Neutrophil (primary cell): ENCODE data around the gene SLC9B1.
"Not testable (repeated sequence)": the region's sequence is repeated elsewhere in the genome, so short reads cannot be mapped to it uniquely, and the experiment has no call there.

Source experiments
- H3K27ac ChIP-seq: fragments of 200-600 bp; sonication (generic); 2 replicates; pipeline ENCODE4 v1.5.1; 2016; ENCODE audit warnings: mild to moderate bottlenecking, moderate library complexity
- H3K27me3 ChIP-seq: fragments of 200-600 bp; sonication (generic); 2 replicates; pipeline ENCODE4 v1.6.0; 2016; ENCODE audit warnings: mild to moderate bottlenecking
- H3K36me3 ChIP-seq: fragments of 200-600 bp; sonication (generic); 2 replicates; pipeline ENCODE4 v1.5.1; 2017
- H3K4me1 ChIP-seq, 2 experiments: fragments of 200-600 bp in 1 of 2; sonication (generic) in 1 of 2; 1 replicate in 1 of 2; 2 replicates in 1 of 2; pipeline versions ENCODE4 v1.5.1 to v1.6.1; 2013 to 2016; ENCODE audit warnings: low read depth in 1 of 2, low read length in 1 of 2, mild to moderate bottlenecking in 1 of 2, moderate library complexity in 1 of 2; ENCODE audit not compliant: control insufficient read depth in 1 of 2, insufficient read depth in 1 of 2
- H3K4me3 ChIP-seq, 2 experiments: fragments of 200-600 bp in 1 of 2; sonication (generic) in 1 of 2; 1 replicate in 1 of 2; 2 replicates in 1 of 2; pipeline ENCODE4 v1.5.1; 2013 to 2016; ENCODE audit warnings: low read depth in 1 of 2, low read length in 1 of 2, mild to moderate bottlenecking in 1 of 2, moderate library complexity in 1 of 2
- H3K9me3 ChIP-seq: fragments of 200-600 bp; sonication (generic); 2 replicates; pipeline ENCODE4 v1.5.1; 2016
- TF ChIP-seq, protein P1 (sequence below): fragments of 200-600 bp; sonication (generic); IDR thresholded peaks from 2 replicates; pipeline ENCODE4 v1.5.1; 2016; ENCODE audit warnings: antibody characterized with exemption

Gene SLC9B1

GRCh38 chr4:102869569-102870197 lies 149.8 kb downstream of the SLC9B1 start:
- Histone ChIP-seq H3K4me1 (peaks cover 31 to 32% of the 10 kb centered on the region in 2 experiments), H3K36me3 (no peaks in the 10 kb centered on the region), H3K4me3 (peak overlapping the region; percentile 86 to 88), H3K27me3 (no peaks in the 10 kb centered on the region), H3K27ac (peak overlapping the region; percentile 93), H3K9me3 (no peaks in the 10 kb centered on the region)
- TF ChIP-seq, protein P1, sequence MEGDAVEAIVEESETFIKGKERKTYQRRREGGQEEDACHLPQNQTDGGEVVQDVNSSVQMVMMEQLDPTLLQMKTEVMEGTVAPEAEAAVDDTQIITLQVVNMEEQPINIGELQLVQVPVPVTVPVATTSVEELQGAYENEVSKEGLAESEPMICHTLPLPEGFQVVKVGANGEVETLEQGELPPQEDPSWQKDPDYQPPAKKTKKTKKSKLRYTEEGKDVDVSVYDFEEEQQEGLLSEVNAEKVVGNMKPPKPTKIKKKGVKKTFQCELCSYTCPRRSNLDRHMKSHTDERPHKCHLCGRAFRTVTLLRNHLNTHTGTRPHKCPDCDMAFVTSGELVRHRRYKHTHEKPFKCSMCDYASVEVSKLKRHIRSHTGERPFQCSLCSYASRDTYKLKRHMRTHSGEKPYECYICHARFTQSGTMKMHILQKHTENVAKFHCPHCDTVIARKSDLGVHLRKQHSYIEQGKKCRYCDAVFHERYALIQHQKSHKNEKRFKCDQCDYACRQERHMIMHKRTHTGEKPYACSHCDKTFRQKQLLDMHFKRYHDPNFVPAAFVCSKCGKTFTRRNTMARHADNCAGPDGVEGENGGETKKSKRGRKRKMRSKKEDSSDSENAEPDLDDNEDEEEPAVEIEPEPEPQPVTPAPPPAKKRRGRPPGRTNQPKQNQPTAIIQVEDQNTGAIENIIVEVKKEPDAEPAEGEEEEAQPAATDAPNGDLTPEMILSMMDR, result no peak

DNA sequence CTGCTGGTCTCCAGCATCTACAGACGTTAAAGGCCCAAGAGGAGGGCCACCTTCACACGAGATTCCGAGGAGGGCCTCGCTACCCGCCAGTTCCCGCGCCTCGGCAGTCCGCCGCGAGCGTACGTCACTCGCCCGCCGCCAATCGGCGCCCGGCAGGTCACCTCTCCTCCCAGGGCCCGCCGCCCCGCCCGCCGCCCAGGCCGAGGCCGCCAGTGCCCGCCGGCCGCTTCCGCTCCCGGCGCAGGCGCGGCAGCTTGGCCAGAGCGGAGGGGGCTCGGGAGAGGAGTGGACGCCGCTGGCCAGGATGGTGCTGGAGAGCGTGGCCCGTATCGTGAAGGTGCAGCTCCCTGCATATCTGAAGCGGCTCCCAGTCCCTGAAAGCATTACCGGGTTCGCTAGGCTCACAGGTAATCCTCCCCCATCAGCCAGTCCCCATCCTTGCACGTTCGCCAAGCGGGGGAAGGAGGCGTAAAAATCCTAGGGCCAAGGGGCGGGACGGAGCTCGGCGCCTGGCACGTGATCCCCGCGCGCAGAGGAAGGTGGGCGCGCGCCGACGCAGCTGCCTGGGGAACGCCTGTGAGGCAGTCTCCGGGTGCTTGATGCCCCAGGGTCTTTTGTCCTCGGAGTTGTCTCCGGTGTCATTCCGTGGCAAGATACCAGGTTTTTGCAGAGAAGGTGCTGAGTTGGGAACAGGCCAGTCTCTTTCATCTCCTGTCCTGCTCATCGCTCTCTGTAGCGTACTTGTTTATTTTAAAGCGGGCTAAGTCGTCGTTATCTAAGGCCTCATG lies 150.5 kb downstream of the SLC9B1 start, which contains the start of gene CISD2:
TSS of gene CISD2 (plus strand) at position 212 of the 788 bp plus-strand sequence. CDS start at position 305, 93 bp downstream.
- H3K9me3 ChIP-seq, result no peaks in the 10 kb centered on the region
- no peaks in the 10 kb centered on the region for H3K27me3 ChIP-seq
- H3K4me1 ChIP-seq, result peaks cover 31 to 32% of the 10 kb centered on the region in 2 experiments
- TF ChIP-seq, protein P1, result peak; percentile 36
- H3K27ac ChIP-seq, result peak within 1 kb of the TSS; percentile 93
- H3K36me3 ChIP-seq, result no peaks in the 10 kb centered on the region
- peak within 1 kb of the TSS; percentile 86 to 88 for H3K4me3 ChIP-seq

GRCh38 chr4:102868153-102868780 lies 151.2 kb downstream of the SLC9B1 start:
- H3K9me3 ChIP-seq, result no peaks in the 10 kb centered on the region
- H3K27ac ChIP-seq, result peak overlapping the region; percentile 93
- H3K4me3 ChIP-seq, result peak overlapping the region; percentile 86 to 88
- H3K27me3 ChIP-seq, result no peaks in the 10 kb centered on the region
- TF ChIP-seq, protein P1, result no peak
- no peaks in the 10 kb centered on the region for H3K36me3 ChIP-seq
- peaks cover 31 to 32% of the 10 kb centered on the region in 2 experiments for H3K4me1 ChIP-seq

- H3K4me1 ChIP-seq, result peaks cover 34 to 36% of the 10 kb centered on the region in 2 experiments
- peak overlapping the region; percentile 93 for H3K27ac ChIP-seq
- no peaks in the 10 kb centered on the region for H3K36me3 ChIP-seq
- TF ChIP-seq, protein P1, result no peak
- no peaks in the 10 kb centered on the region for H3K9me3 ChIP-seq
- no peaks in the 10 kb centered on the region for H3K27me3 ChIP-seq
- H3K4me3 ChIP-seq, result peak overlapping the region; percentile 86 to 88
These were observed 152.0 kb downstream of the SLC9B1 start for GRCh38 chr4:102867278-102868152.

GRCh38 chr4:102865327-102865726 lies 154.2 kb downstream of the SLC9B1 start:
- H3K36me3 ChIP-seq, H3K4me3 ChIP-seq, H3K27me3 ChIP-seq, H3K9me3 ChIP-seq, H3K27ac ChIP-seq: not testable (repeated sequence)
- H3K4me1 ChIP-seq, result peaks cover 32 to 37% of the 10 kb centered on the region in 2 experiments
